HL-60/S4 treated with phorbol 12-myristate 13-acetate at 8.2 ng/mL for 4 days and 3 days (cell line): Measurements from ENCODE around the gene ATXN10.

Experiments used
- in situ Hi-C: fragments of 300-500 bp; cut with MboI; formaldehyde crosslinking; loops from 2 replicates; pipeline ENCODE4 v1.15.0; 2022; ENCODE audit warnings: low sequenced_read_pairs

ATXN10 gene

GRCh38 chr22:45752036-45752435 lies 80.4 kb downstream of the ATXN10 start:
- in situ Hi-C loops, result no loop called here

GRCh38 chr22:45754822-45755221 lies 83.2 kb downstream of the ATXN10 start:
- in situ Hi-C loops, result no loop called here

- in situ Hi-C loops, result no loop called here
These were observed 84.9 kb downstream of the ATXN10 start for GRCh38 chr22:45756558-45756957.

- in situ Hi-C loops, result no loop called here
These were observed 85.4 kb downstream of the ATXN10 start for GRCh38 chr22:45757068-45757467.

GRCh38 chr22:45757936-45758335 lies 86.3 kb downstream of the ATXN10 start:
- in situ Hi-C loops, result no loop called here

GRCh38 chr22:45758603-45759002 lies 87.0 kb downstream of the ATXN10 start:
- in situ Hi-C loops, result no loop called here

GRCh38 chr22:45760682-45761081 lies 89.0 kb downstream of the ATXN10 start:
- in situ Hi-C loops, result no loop called here

GRCh38 chr22:45762545-45763235 lies 91.1 kb downstream of the ATXN10 start:
- in situ Hi-C loops, result no loop called here

- in situ Hi-C loops, result no loop called here
These were observed 91.6 kb downstream of the ATXN10 start for GRCh38 chr22:45763236-45763624.

- in situ Hi-C loops, result no loop called here
These were observed 96.9 kb downstream of the ATXN10 start for GRCh38 chr22:45768490-45768889.

- in situ Hi-C loops, result no loop called here
These were observed 98.1 kb downstream of the ATXN10 start for GRCh38 chr22:45769569-45770210.

GRCh38 chr22:45770506-45770905 lies 98.9 kb downstream of the ATXN10 start:
- in situ Hi-C loops, result no loop called here

GRCh38 chr22:45771057-45771456 lies 99.4 kb downstream of the ATXN10 start:
- in situ Hi-C loops, result no loop called here

GRCh38 chr22:45771711-45772110 lies 100.1 kb downstream of the ATXN10 start:
- in situ Hi-C loops, result no loop called here

- in situ Hi-C loops, result no loop called here
These were observed 101.1 kb downstream of the ATXN10 start for GRCh38 chr22:45772743-45773142.

GRCh38 chr22:45774001-45774670 lies 102.5 kb downstream of the ATXN10 start:
- in situ Hi-C loops, result no loop called here

GRCh38 chr22:45775062-45775461 lies 103.4 kb downstream of the ATXN10 start:
- in situ Hi-C loops, result no loop called here

GRCh38 chr22:45775569-45776312 lies 104.1 kb downstream of the ATXN10 start:
- in situ Hi-C loops, result no loop called here

- in situ Hi-C loops, result no loop called here
These were observed 104.6 kb downstream of the ATXN10 start for GRCh38 chr22:45776313-45776585.

GRCh38 chr22:45777046-45777851 lies 105.6 kb downstream of the ATXN10 start:
- in situ Hi-C loops, result no loop called here

GRCh38 chr22:45777852-45778375 lies 106.3 kb downstream of the ATXN10 start:
- in situ Hi-C loops, result no loop called here
